ENCODE data around the gene PACRG.

Gene PACRG

DNA sequence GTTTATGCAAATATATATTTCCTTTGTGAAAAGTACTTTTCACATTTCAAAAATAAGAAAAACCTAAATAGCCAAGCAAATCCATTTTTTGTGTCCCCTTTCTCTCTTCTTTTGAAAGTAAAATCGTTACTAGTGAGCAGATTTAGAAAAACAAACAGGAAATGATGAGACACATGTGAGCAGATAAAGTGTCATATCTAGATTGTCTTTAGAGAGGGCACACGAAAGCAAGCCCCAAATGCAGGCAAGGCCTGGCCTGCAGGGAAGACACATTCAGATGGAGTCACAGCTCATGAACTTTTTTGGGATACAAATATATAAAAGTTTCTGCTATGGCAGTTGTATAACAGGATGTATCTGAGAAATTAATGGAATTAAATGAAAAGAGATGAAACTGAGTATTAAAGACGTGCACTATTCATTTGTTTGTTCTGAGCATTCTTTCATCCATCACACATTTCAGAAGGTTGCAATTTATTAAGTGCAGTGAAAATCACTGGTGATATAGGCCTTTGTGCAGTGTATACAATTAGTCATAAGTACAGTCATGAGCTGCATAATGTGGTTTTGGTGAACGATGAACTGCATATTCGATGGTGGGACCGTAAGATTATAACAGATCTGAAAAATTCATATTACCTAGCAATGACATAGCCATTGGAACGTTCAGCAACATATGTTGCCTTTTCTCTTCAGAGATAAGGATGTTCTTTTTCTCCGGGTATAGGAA lies 101.4 kb downstream of the PACRG start:
- TF ChIP-seq ZBTB7A (IDR thresholded peaks at IDR 0.05; ENCODE audit: low read depth) (no peak), YY1 (IDR thresholded peaks at IDR 0.05; ENCODE audit: low read depth) (no peak), FOXM1 (IDR thresholded peaks at IDR 0.05; ENCODE audit: borderline replicate concordance, low read depth) (no peak), CEBPB (IDR thresholded peaks at IDR 0.05) (no peak), EP300 (IDR thresholded peaks at IDR 0.05; ENCODE audit: borderline replicate concordance) (no peak), TAF1 (IDR thresholded peaks at IDR 0.05; ENCODE audit: low read depth) (no peak)
- TF ChIP-seq, protein P1, sequence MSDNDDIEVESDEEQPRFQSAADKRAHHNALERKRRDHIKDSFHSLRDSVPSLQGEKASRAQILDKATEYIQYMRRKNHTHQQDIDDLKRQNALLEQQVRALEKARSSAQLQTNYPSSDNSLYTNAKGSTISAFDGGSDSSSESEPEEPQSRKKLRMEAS (IDR thresholded peaks at IDR 0.05): no peak
- TF ChIP-seq, protein P2, sequence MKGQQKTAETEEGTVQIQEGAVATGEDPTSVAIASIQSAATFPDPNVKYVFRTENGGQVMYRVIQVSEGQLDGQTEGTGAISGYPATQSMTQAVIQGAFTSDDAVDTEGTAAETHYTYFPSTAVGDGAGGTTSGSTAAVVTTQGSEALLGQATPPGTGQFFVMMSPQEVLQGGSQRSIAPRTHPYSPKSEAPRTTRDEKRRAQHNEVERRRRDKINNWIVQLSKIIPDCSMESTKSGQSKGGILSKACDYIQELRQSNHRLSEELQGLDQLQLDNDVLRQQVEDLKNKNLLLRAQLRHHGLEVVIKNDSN (IDR thresholded peaks at IDR 0.05): no peak

DNA sequence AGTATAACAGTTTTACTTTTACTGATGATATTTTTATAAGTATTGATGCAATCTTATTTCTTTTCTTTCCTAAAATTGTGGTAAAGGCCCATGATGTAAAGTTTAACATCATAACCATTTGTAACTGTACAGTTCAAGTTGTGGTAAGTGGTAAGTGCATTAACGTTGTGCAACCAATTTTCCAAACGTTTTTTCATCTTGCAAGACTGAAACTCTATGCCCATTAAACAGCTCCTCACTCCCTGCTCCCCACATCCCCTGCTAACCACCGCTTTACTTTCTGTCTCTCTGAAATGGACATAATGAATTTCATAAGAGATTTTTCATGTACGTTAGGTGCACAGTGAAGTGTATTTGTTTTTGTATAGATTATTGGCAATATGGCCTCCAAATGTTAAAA lies 106.0 kb downstream of the PACRG start:
- TF ChIP-seq, protein P1 (IDR thresholded peaks at IDR 0.05): no peak
- TF ChIP-seq RAD21 (IDR thresholded peaks at IDR 0.05; ENCODE audit: low read depth) (no peak), TAF1 (IDR thresholded peaks at IDR 0.05; ENCODE audit: low read depth) (no peak), TEAD4 (IDR thresholded peaks at IDR 0.05) (no peak), ZBTB7A (IDR thresholded peaks at IDR 0.05; ENCODE audit: low read depth) (no peak), NFIC (IDR thresholded peaks at IDR 0.05) (no peak), EGR1 (IDR thresholded peaks at IDR 0.05) (no peak), EP300 (IDR thresholded peaks at IDR 0.05; ENCODE audit: borderline replicate concordance) (no peak), CEBPB (IDR thresholded peaks at IDR 0.05) (no peak), TCF12 (IDR thresholded peaks at IDR 0.05; ENCODE audit: low read depth) (no peak), FOXM1 (IDR thresholded peaks at IDR 0.05; ENCODE audit: borderline replicate concordance, low read depth) (no peak), CREB1 (IDR thresholded peaks at IDR 0.05; ENCODE audit: low read depth) (no peak), YY1 (IDR thresholded peaks at IDR 0.05; ENCODE audit: low read depth) (no peak)
- TF ChIP-seq, protein P2 (IDR thresholded peaks at IDR 0.05): no peak
- TF ChIP-seq, protein P3, sequence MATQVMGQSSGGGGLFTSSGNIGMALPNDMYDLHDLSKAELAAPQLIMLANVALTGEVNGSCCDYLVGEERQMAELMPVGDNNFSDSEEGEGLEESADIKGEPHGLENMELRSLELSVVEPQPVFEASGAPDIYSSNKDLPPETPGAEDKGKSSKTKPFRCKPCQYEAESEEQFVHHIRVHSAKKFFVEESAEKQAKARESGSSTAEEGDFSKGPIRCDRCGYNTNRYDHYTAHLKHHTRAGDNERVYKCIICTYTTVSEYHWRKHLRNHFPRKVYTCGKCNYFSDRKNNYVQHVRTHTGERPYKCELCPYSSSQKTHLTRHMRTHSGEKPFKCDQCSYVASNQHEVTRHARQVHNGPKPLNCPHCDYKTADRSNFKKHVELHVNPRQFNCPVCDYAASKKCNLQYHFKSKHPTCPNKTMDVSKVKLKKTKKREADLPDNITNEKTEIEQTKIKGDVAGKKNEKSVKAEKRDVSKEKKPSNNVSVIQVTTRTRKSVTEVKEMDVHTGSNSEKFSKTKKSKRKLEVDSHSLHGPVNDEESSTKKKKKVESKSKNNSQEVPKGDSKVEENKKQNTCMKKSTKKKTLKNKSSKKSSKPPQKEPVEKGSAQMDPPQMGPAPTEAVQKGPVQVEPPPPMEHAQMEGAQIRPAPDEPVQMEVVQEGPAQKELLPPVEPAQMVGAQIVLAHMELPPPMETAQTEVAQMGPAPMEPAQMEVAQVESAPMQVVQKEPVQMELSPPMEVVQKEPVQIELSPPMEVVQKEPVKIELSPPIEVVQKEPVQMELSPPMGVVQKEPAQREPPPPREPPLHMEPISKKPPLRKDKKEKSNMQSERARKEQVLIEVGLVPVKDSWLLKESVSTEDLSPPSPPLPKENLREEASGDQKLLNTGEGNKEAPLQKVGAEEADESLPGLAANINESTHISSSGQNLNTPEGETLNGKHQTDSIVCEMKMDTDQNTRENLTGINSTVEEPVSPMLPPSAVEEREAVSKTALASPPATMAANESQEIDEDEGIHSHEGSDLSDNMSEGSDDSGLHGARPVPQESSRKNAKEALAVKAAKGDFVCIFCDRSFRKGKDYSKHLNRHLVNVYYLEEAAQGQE (IDR thresholded peaks at IDR 0.05; ENCODE audit: low read depth): no peak

DNA sequence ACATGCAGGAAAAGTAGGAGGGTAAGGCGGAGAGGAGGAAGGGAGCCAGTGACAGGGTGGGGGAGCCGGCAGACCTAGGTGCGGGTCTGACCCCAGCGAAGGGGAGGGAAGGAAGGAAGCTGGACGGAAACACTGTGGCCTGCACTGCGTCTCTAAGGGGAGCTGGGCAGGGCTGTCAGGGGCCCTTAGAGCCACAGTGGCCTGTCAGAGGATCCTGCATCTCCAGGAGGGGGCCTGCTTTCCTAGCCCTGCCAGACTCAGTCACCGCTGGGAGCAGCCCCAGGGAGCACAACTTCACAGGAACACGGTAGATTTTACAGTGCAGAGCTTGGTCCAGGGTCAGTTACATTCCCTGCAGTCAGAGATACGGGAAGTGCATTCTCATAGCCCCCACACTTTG lies 118.2 kb downstream of the PACRG start:
- no peak for TF ChIP-seq NFIC (IDR thresholded peaks at IDR 0.05)
- TF ChIP-seq ZBTB7A (IDR thresholded peaks at IDR 0.05; ENCODE audit: low read depth): no peak
- TF ChIP-seq TCF12 (IDR thresholded peaks at IDR 0.05; ENCODE audit: low read depth): no peak
- TF ChIP-seq, protein P2 (IDR thresholded peaks at IDR 0.05): no peak
- TF ChIP-seq TAF1 (IDR thresholded peaks at IDR 0.05; ENCODE audit: low read depth): no peak
- TF ChIP-seq YY1 (IDR thresholded peaks at IDR 0.05; ENCODE audit: low read depth): no peak
- no peak for TF ChIP-seq CREB1 (IDR thresholded peaks at IDR 0.05; ENCODE audit: low read depth)
- no peak for TF ChIP-seq EGR1 (IDR thresholded peaks at IDR 0.05)
- TF ChIP-seq TEAD4 (IDR thresholded peaks at IDR 0.05): no peak
- no peak for TF ChIP-seq RAD21 (IDR thresholded peaks at IDR 0.05; ENCODE audit: low read depth)
- no peak for TF ChIP-seq CEBPB (IDR thresholded peaks at IDR 0.05)
- TF ChIP-seq, protein P3 (IDR thresholded peaks at IDR 0.05; ENCODE audit: low read depth): no peak
- no peak for TF ChIP-seq FOXM1 (IDR thresholded peaks at IDR 0.05; ENCODE audit: borderline replicate concordance, low read depth)
- TF ChIP-seq, protein P1 (IDR thresholded peaks at IDR 0.05): no peak
- TF ChIP-seq EP300 (IDR thresholded peaks at IDR 0.05; ENCODE audit: borderline replicate concordance): no peak

DNA sequence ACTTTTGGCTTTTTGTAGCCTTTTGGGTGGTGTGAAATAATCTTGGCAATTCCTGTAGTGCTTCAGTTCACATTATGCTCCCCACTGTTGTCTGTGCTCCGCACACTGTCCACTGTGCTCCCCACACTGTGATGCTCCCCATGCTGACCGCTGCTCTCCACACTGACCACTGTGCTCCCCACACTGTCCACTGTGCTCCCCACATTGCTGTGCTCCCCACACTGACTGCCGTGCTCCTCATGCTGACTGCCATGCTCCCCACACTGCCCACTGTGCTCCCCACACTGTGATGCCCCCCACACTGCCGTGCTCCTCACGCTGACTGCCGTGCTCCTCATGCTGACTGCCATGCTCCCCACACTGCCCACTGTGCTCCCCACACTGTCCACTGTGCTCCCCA lies 118.9 kb downstream of the PACRG start:
- TF ChIP-seq NFIC (IDR thresholded peaks at IDR 0.05) (no peak), CEBPB (IDR thresholded peaks at IDR 0.05) (no peak), CREB1 (IDR thresholded peaks at IDR 0.05; ENCODE audit: low read depth) (no peak), YY1 (IDR thresholded peaks at IDR 0.05; ENCODE audit: low read depth) (no peak)
- TF ChIP-seq, protein P3 (IDR thresholded peaks at IDR 0.05; ENCODE audit: low read depth): no peak

Data from Ishikawa (cell line).